GM23338 (cell line): Measurements from ENCODE around the gene SYPL1.

Experiments
- CREB1 ChIP-seq: fragments of 250-450 bp; sonication (Bioruptor Pico); IDR thresholded peaks from 2 replicates; pipeline ENCODE4 v1.5.0; 2020; ENCODE audit warnings: low read depth, mild to moderate bottlenecking, moderate library complexity
- ETS1 ChIP-seq: IDR thresholded peaks from 2 replicates; pipeline ENCODE4 v1.6.1; 2016; ENCODE audit warnings: antibody characterized with exemption
- EZH2 ChIP-seq: fragments of 200-600 bp; sonication (generic); IDR thresholded peaks from one replicate; pipeline ENCODE4 v1.8.0; 2017; ENCODE audit warnings: antibody characterized with exemption, mild to moderate bottlenecking, low read depth; ENCODE audit not compliant: unreplicated experiment
- EZH2phosphoT487 ChIP-seq: fragments of 200-600 bp; sonication (generic); IDR thresholded peaks from one replicate; pipeline ENCODE4 v1.8.1; 2018; ENCODE audit warnings: antibody characterized with exemption; ENCODE audit not compliant: unreplicated experiment
- JUNB ChIP-seq: IDR thresholded peaks from one replicate; pipeline ENCODE4 v1.6.1; 2016; ENCODE audit warnings: antibody characterized with exemption; ENCODE audit not compliant: unreplicated experiment
- NANOG ChIP-seq: IDR thresholded peaks from 2 replicates; pipeline ENCODE4 v1.6.1; 2016; ENCODE audit warnings: antibody characterized with exemption, borderline replicate concordance
- POLR2AphosphoS5 ChIP-seq: IDR thresholded peaks from 2 replicates; pipeline ENCODE4 v1.6.1; 2016; ENCODE audit warnings: antibody characterized with exemption, low read depth
- STAT1 ChIP-seq: IDR thresholded peaks from one replicate; pipeline ENCODE4 v1.6.1; 2016; ENCODE audit warnings: antibody characterized with exemption; ENCODE audit not compliant: unreplicated experiment
- ZNF114 ChIP-seq: fragments of 250-450 bp; sonication (Bioruptor Pico); IDR thresholded peaks from 2 replicates; pipeline ENCODE4 v1.5.0; 2020; ENCODE audit warnings: mild to moderate bottlenecking, moderate library complexity
- ZNF331 ChIP-seq: fragments of 250-450 bp; sonication (Bioruptor Pico); IDR thresholded peaks from 2 replicates; pipeline ENCODE4 v1.5.0; 2020; ENCODE audit warnings: low read depth, mild to moderate bottlenecking, moderate library complexity
- TF ChIP-seq, protein P1 (sequence below), 2 experiments: fragments of 200-600 bp in 1 of 2; sonication (generic) in 1 of 2; conservative IDR thresholded peaks; 2 replicates each; pipeline versions ENCODE4 v1.5.1 to v1.6.1; 2016 to 2017; ENCODE audit warnings: antibody characterized with exemption in 2 of 2, low read depth in 2 of 2, mild to moderate bottlenecking in 2 of 2, moderate library complexity in 1 of 2
- TF ChIP-seq, protein P2 (sequence below): IDR thresholded peaks from one replicate; pipeline ENCODE4 v1.6.1; 2018; ENCODE audit warnings: antibody characterized with exemption; ENCODE audit not compliant: unreplicated experiment

GRCh38 chr7:106052681-106053080 lies 59.4 kb downstream of the SYPL1 start:
- TF ChIP-seq, protein P1, sequence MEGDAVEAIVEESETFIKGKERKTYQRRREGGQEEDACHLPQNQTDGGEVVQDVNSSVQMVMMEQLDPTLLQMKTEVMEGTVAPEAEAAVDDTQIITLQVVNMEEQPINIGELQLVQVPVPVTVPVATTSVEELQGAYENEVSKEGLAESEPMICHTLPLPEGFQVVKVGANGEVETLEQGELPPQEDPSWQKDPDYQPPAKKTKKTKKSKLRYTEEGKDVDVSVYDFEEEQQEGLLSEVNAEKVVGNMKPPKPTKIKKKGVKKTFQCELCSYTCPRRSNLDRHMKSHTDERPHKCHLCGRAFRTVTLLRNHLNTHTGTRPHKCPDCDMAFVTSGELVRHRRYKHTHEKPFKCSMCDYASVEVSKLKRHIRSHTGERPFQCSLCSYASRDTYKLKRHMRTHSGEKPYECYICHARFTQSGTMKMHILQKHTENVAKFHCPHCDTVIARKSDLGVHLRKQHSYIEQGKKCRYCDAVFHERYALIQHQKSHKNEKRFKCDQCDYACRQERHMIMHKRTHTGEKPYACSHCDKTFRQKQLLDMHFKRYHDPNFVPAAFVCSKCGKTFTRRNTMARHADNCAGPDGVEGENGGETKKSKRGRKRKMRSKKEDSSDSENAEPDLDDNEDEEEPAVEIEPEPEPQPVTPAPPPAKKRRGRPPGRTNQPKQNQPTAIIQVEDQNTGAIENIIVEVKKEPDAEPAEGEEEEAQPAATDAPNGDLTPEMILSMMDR (conservative IDR thresholded peaks at IDR 0.05; ENCODE audit: low read depth in 2 of 2): no peak
- TF ChIP-seq EZH2: no peak
- TF ChIP-seq CREB1: no peak
- no peak for TF ChIP-seq POLR2AphosphoS5
- no peak for TF ChIP-seq EZH2phosphoT487
- no peak for TF ChIP-seq JUNB
- TF ChIP-seq, protein P2, sequence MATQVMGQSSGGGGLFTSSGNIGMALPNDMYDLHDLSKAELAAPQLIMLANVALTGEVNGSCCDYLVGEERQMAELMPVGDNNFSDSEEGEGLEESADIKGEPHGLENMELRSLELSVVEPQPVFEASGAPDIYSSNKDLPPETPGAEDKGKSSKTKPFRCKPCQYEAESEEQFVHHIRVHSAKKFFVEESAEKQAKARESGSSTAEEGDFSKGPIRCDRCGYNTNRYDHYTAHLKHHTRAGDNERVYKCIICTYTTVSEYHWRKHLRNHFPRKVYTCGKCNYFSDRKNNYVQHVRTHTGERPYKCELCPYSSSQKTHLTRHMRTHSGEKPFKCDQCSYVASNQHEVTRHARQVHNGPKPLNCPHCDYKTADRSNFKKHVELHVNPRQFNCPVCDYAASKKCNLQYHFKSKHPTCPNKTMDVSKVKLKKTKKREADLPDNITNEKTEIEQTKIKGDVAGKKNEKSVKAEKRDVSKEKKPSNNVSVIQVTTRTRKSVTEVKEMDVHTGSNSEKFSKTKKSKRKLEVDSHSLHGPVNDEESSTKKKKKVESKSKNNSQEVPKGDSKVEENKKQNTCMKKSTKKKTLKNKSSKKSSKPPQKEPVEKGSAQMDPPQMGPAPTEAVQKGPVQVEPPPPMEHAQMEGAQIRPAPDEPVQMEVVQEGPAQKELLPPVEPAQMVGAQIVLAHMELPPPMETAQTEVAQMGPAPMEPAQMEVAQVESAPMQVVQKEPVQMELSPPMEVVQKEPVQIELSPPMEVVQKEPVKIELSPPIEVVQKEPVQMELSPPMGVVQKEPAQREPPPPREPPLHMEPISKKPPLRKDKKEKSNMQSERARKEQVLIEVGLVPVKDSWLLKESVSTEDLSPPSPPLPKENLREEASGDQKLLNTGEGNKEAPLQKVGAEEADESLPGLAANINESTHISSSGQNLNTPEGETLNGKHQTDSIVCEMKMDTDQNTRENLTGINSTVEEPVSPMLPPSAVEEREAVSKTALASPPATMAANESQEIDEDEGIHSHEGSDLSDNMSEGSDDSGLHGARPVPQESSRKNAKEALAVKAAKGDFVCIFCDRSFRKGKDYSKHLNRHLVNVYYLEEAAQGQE: no peak
- no peak for TF ChIP-seq ETS1
- TF ChIP-seq ZNF331 (CRISPR knock-in tag): no peak
- no peak for TF ChIP-seq ZNF114 (CRISPR knock-in tag)
- no peak for TF ChIP-seq NANOG
- no peak for TF ChIP-seq STAT1
